Neural progenitor cell (in vitro differentiated cells): ENCODE data around the gene TIPARP.

Experiments
- EZH2 ChIP-seq: fragments of 200-600 bp; sonication (generic); IDR thresholded peaks from 2 replicates; pipeline ENCODE4 v1.6.1; 2017; ENCODE audit warnings: antibody characterized with exemption, mild to moderate bottlenecking, moderate library complexity
- EZH2phosphoT487 ChIP-seq: fragments of 200-600 bp; sonication (generic); IDR thresholded peaks from 2 replicates; pipeline ENCODE4 v1.6.1; 2017; ENCODE audit warnings: antibody characterized with exemption
- TF ChIP-seq, protein P1 (sequence below): fragments of 200-600 bp; sonication (generic); IDR thresholded peaks from 2 replicates; pipeline ENCODE4 v1.5.1; 2017; ENCODE audit warnings: antibody characterized with exemption, mild to moderate bottlenecking

DNA sequence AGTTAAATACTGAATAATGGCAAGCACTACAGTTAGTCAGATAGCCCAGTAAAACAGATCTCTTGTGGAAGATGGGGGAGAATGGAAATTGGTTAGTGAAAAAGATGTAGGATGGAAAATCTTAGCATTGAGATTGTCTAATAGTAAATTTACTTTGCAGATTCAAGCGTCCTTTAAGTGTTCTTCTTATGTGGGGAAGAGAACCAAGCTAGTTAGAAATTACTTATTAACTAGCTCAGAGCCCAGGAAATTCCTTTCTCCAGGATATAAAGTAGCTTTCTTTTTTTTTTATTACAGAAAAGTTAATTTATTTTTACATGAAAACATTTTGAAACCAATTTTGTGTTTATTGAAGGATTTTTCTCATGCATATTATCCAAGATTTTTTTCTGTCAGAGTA, 36.7 kb downstream of the TIPARP start:
- no peak for TF ChIP-seq EZH2
- TF ChIP-seq, protein P1, sequence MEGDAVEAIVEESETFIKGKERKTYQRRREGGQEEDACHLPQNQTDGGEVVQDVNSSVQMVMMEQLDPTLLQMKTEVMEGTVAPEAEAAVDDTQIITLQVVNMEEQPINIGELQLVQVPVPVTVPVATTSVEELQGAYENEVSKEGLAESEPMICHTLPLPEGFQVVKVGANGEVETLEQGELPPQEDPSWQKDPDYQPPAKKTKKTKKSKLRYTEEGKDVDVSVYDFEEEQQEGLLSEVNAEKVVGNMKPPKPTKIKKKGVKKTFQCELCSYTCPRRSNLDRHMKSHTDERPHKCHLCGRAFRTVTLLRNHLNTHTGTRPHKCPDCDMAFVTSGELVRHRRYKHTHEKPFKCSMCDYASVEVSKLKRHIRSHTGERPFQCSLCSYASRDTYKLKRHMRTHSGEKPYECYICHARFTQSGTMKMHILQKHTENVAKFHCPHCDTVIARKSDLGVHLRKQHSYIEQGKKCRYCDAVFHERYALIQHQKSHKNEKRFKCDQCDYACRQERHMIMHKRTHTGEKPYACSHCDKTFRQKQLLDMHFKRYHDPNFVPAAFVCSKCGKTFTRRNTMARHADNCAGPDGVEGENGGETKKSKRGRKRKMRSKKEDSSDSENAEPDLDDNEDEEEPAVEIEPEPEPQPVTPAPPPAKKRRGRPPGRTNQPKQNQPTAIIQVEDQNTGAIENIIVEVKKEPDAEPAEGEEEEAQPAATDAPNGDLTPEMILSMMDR = no peak
- TF ChIP-seq EZH2phosphoT487 = no peak
